SK-N-MC (cell line): ENCODE measurements around the gene CHST1.

Experiments
- EZH2 ChIP-seq: fragments of 200-600 bp; sonication (generic); IDR thresholded peaks from one replicate; pipeline ENCODE4 v1.6.1; 2017; ENCODE audit warnings: antibody characterized with exemption
- FOXP2 ChIP-seq: optimal IDR thresholded peaks from 2 replicates; pipeline ENCODE3; 2011; ENCODE audit warnings: mild to moderate bottlenecking, moderate library complexity; ENCODE audit not compliant: insufficient read depth; ENCODE audit errors: extremely low read length, control extremely low read depth
- POLR2AphosphoS5 ChIP-seq: IDR thresholded peaks from 2 replicates; pipeline ENCODE4 v1.6.1; 2012; ENCODE audit warnings: mild to moderate bottlenecking, low read depth, low read length, borderline replicate concordance

DNA sequence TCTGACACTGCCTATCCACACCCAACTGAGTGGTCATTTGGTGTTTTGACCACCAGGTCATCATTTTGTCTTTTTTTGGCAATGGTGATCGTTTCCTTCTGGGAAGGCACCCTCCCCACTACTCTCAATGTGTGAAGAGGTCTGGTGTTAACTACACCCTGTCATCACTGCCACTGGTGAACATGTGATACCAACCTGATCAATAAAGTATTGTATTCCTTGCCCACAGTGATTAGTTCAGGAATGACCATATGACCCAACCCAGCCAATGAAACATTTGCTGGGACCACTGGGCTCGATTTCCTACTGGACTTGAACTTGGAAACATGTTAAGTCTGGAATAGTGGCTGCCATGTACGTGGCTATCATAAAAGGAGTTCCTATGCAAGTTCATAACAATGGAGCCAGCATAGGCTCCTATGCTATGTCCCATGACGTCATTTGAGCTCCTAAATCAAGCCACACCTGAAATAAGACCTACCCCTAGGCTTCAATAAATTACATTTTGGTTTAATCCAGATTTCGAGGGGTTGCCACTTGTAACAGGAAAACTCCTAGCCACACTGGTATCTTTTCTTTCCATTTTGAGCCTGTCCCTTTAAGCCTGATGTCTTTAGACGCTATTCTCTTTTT is 51.1 kb downstream of the CHST1 start:
- TF ChIP-seq EZH2 (no peak), POLR2AphosphoS5 (no peak), FOXP2 (no peak)
